NCI-H1694 treated with DMSO at 0.1 percent for 48 hours (cell line): Measurements from ENCODE around the gene DCUN1D5.
"Not testable (repeated sequence)": the region's sequence is repeated elsewhere in the genome, so short reads cannot be mapped to it uniquely, and the experiment has no call there.

Experiments
- DNase-seq: peaks from one replicate; lab custom pipeline; 2025; lab: John Stamatoyannopoulos, UW

Gene DCUN1D5

GRCh38 chr11:103055221-103055890 is 36.6 kb downstream of the DCUN1D5 start:
- DNase-seq = no peak

DNA sequence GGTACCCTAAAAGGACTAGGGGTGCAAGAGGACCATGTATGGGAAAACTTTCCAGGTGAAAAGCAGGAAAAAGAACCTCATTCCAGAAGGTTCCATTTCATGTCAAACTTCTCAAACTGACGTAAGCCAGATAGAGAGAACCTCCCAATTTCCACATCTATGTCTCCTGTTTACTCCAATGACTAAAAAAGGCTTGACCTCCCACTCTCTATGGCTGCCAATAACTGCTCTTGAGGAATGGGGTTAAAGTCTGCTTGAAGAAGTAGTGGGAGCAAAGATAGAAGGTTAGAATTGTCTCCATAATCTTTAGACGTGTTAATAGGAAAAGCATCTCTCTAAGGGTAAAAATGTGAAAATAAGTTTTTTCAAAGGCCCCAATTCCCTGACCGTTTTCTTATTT is 38.0 kb downstream of the DCUN1D5 start:
- DNase-seq = no peak

- DNase-seq = no peak
Observed at GRCh38 chr11:103051981-103052380, 40.0 kb downstream of the DCUN1D5 start.

DNA sequence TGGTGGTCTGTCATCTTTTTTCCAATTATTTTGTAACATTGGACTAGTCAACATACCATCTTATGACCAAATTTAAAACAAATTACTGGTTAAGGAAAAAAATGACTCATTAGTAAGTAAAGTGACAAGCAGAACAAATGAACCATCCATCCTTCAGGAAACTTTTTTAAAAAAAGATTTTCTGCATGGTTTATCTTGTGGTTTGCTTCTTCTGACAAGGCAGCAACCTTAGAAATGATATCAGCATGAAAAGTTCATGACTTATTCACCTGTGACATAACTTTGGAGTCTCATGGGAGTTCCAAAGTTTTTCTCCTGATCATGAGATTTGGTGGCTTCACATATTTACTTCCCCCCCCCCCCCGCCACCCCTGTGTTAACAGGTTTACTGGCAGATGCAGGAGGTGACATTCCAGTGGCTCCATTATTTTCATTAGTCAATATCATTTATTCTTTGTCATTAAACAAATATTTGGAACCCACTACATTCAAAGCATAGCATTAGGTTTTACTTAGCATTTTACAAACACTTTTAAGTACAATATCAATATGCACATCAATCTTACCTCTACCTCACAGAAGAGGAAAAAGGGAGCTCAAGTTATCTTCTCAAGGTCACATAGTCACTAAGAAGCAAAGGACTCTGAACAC is 40.7 kb downstream of the DCUN1D5 start:
- no peak for DNase-seq

- DNase-seq = no peak
Observed at GRCh38 chr11:103050351-103050750, 41.6 kb downstream of the DCUN1D5 start.

GRCh38 chr11:103047837-103048236 is 44.1 kb downstream of the DCUN1D5 start:
- no peak for DNase-seq

DNA sequence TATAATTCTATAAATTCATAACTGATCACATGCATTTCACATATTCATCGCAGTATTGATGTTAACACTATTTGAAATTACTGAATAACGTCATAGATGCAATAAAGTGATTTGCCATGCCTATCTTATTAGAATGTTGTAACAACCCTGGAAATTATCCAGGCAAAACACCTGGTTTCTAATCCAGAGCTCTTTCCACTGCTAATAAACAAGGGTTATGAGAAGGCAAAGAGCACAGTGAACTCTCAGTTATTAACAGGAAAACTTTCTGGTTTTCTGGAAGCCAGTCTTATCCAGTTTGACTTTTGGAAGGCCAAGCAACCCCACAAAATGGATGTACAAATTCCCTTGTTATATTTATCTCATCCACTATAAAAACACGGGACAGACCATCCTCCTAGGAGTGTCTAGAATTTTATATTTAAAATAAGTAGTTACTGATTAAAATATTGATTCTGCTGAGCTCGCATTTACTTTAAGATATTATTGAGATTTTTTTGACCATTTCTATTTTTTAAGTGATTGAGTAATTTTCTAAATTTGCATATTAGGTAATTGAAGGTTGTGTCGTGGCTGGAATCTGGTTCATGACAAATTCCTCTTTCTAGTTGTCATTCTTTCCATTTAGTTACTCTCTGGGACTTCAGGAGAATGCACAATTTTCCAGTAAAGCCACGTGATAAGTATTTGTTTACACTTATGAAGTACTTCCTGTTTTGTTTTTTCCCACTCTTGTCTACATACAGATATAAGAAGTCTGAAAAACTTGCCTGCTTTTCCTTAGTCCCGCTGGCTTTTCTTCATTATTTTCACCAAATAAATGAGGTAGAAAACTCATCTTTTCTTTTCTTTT is 47.9 kb downstream of the DCUN1D5 start:
- no peak for DNase-seq

GRCh38 chr11:103042161-103042560 is 49.8 kb downstream of the DCUN1D5 start:
- DNase-seq = no peak

DNA sequence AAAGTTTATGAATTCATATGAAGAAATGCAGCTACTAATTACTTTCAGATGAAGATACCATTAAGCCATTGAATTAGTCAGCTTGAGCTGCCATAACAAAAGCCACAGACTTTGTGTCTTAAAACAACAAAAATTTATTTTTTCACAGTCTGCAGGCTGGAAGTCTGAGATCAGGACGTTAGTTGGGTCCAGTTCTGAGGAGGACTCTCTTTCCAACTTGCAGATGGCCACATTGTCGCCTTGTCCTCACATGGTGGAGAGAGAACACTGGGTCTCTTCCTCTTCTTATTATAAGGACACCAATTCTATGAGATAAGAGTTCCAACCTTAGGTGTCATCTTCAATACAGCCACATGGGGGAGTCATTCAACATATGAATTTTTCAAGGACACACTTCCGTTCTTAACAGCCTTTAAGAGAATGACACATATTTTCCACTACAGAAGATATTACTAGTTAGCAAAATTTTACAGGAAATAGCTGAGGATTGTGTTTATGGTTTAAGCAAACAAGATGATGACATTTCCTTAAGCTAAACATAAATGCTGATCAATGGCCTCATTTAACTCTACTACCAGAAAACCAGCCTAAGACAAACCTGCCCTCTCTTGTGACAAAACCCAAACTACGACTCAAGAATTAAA is 56.0 kb downstream of the DCUN1D5 start:
- peak; percentile 28 for DNase-seq

DNA sequence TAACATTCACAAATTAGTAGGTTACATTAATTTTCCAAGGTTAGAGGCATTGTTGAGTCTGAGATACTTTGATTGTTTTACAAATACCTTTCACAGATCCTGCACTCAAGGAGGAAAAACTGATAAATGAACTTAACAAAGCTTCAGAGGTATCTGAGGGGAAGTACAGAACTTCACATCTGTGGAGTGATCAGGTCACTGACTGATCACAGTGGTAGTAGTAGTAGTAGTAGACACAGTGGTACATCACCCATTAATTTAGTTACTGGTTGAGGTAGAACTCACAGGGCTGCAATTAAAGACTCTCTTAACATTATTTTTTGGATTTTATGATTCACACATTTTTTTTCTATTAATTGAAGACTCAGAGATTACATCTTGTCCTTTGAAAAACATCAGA is 56.7 kb downstream of the DCUN1D5 start:
- no peak for DNase-seq

GRCh38 chr11:103031834-103032233 is 60.1 kb downstream of the DCUN1D5 start:
- no peak for DNase-seq

DNA sequence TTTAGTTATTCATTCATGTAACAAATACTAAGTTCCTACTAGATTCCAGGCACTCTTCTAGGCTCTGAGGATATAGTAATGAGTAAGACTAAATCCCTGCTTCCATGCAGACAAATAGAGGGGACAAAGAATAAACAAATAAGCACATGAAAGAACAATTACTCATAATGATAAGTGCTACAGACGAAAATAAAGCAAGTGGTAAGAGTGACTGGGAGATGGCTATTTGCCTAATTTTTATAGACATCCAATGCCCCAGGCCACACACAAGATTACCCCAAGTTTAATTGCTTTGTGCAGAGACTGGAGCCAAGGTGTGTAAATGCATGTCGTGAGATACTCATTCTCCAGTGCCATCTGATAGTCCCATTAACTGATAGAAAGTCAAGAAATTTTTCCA is 62.6 kb downstream of the DCUN1D5 start:
- DNase-seq = no peak

DNA sequence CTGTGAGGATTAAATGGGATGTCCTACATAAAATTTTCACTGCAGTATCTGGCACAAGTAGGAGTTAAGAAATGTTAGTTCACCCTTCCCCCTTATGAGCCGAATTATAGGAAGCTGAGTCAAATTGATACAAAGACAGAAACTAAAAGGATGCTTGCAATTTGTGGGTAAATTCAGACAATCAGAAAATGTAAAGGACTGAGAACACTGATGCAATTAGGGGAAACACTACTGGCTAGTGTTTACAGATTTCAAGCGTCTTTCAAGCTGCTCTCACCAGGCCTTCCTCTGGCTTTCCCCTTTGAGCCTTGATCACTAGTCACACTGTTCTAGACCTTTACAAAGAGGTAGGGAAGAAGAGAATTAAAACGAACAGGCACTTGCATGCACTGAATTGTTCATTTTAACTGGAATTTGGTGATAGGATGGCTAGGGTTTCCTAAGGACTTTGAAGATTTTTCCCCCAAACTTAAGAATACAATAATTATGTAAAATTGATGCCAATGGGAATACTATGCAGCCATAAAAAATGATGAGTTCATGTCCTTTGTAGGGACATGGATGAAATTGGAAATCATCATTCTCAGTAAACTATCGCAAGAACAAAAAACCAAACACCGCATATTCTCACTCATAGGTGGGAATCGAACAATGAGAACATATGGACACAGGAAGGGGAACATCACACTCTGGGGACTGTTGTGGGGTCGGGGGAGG is 63.5 kb downstream of the DCUN1D5 start:
- not testable (repeated sequence) for DNase-seq

- no peak for DNase-seq
Observed at GRCh38 chr11:103024086-103024485, 67.9 kb downstream of the DCUN1D5 start.

DNA sequence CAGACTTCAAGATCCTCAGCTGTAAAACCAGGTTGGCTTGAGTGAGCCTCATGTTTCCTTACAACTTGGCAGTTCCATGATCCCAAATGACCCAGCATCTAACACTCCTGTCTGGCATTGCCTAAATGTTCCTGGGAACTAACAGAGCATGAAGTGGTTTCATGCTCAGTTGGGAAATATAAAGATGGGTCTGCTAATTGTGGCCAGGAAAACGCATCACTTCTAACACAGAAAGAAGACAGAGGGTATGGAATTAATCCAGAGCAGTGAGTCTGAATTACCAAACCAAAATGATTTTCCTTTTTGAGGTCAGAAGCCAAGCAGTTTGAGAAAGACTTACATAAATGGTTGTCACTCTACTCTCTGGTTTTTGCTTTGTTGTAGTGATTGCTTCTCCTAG is 75.9 kb downstream of the DCUN1D5 start:
- no peak for DNase-seq

GRCh38 chr11:103013421-103013820 is 78.5 kb downstream of the DCUN1D5 start:
- no peak for DNase-seq
